GM12878 (cell line): ENCODE results near the gene ERCC3. TPM values are rescaled to one million over a fixed set of nuclear protein-coding genes. Genes with fewer than 3 reads are reported as not detected.

Experiments used
- ATAC-seq: fragments of 200-7000 bp; cut with Tn5 transposase; 3 replicates; pipeline ENCODE4 v1.9.1; 2020; ENCODE audit warnings: mild to moderate bottlenecking, moderate library complexity
- BruUV-seq: library from RNA; stranded (reverse); fragments of 400-500 nt; replicated peaks from 2 replicates; lab custom pipeline; 2021; lab: Mats Ljungman, UMichigan
- CTCF ChIA-PET: fragments of 300-600 bp; sonication (Branson Sonifier 250); formaldehyde crosslinking; extraction: SDS; loops from one replicate; lab custom pipeline; 2021; ENCODE audit warnings: inconsistent platforms; lab: Yijun Ruan, JAX
- POLR2A ChIA-PET: fragments of 350-600 bp; formaldehyde crosslinking; extraction: SDS; loops from one replicate; lab custom pipeline; 2021; ENCODE audit warnings: inconsistent platforms; lab: Charles Lee
- RAD21 ChIA-PET: fragments of 300-600 bp; sonication (Branson Sonifier 250); formaldehyde crosslinking; loops from one replicate; lab custom pipeline; 2023; ENCODE audit warnings: antibody characterized with exemption; ENCODE audit not compliant: unreplicated experiment; lab: Charles Lee
- SMC1A ChIA-PET: fragments of 300-600 bp; sonication (Branson Sonifier 250); formaldehyde crosslinking; loops from one replicate; lab custom pipeline; 2023; ENCODE audit not compliant: unreplicated experiment, uncharacterized antibody; lab: Charles Lee
- DNase-seq: peaks from one replicate; pipeline ENCODE4 v3.0.0-alpha.2; 2011; ENCODE audit warnings: low read depth, low spot score
- FAIRE-seq: peaks from 3 replicates; lab custom pipeline; 2011; peaks lifted over from hg19 to GRCh38; lab: Jason Lieb, UNC
- H2AFZ ChIP-seq: 2 replicates; pipeline ENCODE4 v1.6.0; 2011; ENCODE audit warnings: low read depth, low read length, control low read depth; ENCODE audit not compliant: control insufficient read depth
- H3K27ac ChIP-seq: 2 replicates; pipeline ENCODE4 v1.5.1; 2011; ENCODE audit warnings: control low read depth; ENCODE audit not compliant: control insufficient read depth, insufficient read depth
- H3K27me3 ChIP-seq, 2 experiments: replicated peaks in 1 of 2; 2 replicates each; pipeline versions ENCODE4 v1.6.0 to v1.6.1; 2011; ENCODE audit warnings: low read length in 1 of 2; ENCODE audit not compliant: control insufficient read depth in 2 of 2, insufficient read depth in 2 of 2
- H3K36me3 ChIP-seq, 2 experiments: 2 replicates each; pipeline ENCODE4 v1.5.1; 2011; ENCODE audit warnings: low read length in 1 of 2; ENCODE audit not compliant: control insufficient read depth in 2 of 2, insufficient read depth in 2 of 2
- H3K4me1 ChIP-seq: 2 replicates; pipeline ENCODE4 v1.6.1; 2011; ENCODE audit warnings: mild to moderate bottlenecking, low read length, moderate library complexity, mixed read lengths; ENCODE audit not compliant: control insufficient read depth, insufficient read depth
- H3K4me2 ChIP-seq: 2 replicates; pipeline ENCODE4 v1.6.0; 2011; ENCODE audit warnings: control low read depth; ENCODE audit not compliant: control insufficient read depth, insufficient read depth
- H3K4me3 ChIP-seq: fragments of 200-600 bp; sonication (generic); 2 replicates; pipeline ENCODE4 v1.5.1; 2016
- H3K79me2 ChIP-seq: 2 replicates; pipeline ENCODE4 v1.6.0; 2011; ENCODE audit warnings: low read length; ENCODE audit not compliant: control insufficient read depth, insufficient read depth
- H3K9ac ChIP-seq: 2 replicates; pipeline ENCODE4 v1.8.0; 2011; ENCODE audit warnings: low read length, control low read depth, mixed read lengths; ENCODE audit not compliant: control insufficient read depth, insufficient read depth
- H3K9me3 ChIP-seq: replicated peaks from 3 replicates; pipeline ENCODE4 v1.5.1; 2011; ENCODE audit warnings: mild to moderate bottlenecking, low read length; ENCODE audit not compliant: control insufficient read depth, insufficient read depth
- H4K20me1 ChIP-seq: 2 replicates; pipeline ENCODE4 v1.6.0; 2011; ENCODE audit not compliant: control insufficient read depth, insufficient read depth
- EZH2 ChIP-seq: IDR thresholded peaks from 2 replicates; pipeline ENCODE4 v1.6.1; 2012; ENCODE audit warnings: low read depth, mild to moderate bottlenecking, control low read depth, inconsistent platforms, low read length, borderline replicate concordance; ENCODE audit not compliant: control insufficient read depth
- IKZF2 ChIP-seq, 2 experiments: fragments of 450-650 bp; IDR thresholded peaks; 2 replicates each; pipeline ENCODE4 v1.6.1; 2017; ENCODE audit warnings: mild to moderate bottlenecking in 2 of 2, moderate library complexity in 2 of 2
- KLF5 ChIP-seq: fragments of 450-650 bp; IDR thresholded peaks from 2 replicates; pipeline ENCODE4 v1.6.1; 2014; ENCODE audit warnings: mild to moderate bottlenecking; ENCODE audit not compliant: partially characterized antibody
- LARP7 ChIP-seq: fragments of 450-650 bp; IDR thresholded peaks from 2 replicates; pipeline ENCODE4 v1.6.1; 2017; ENCODE audit warnings: mild to moderate bottlenecking
- MEF2B ChIP-seq: fragments of 450-650 bp; IDR thresholded peaks from 2 replicates; pipeline ENCODE4 v1.6.1; 2018; ENCODE audit warnings: mild to moderate bottlenecking, moderate library complexity; ENCODE audit not compliant: partially characterized antibody, poor library complexity, severe bottlenecking
- MXI1 ChIP-seq: fragments of 150-350 bp; IDR thresholded peaks from 2 replicates; pipeline ENCODE4 v1.6.1; 2011; ENCODE audit warnings: low read depth, mild to moderate bottlenecking, inconsistent platforms, low read length, improper control_type of control experiment
- NFYA ChIP-seq: IDR thresholded peaks from 2 replicates; pipeline ENCODE4 v1.6.1; 2011; ENCODE audit warnings: low read depth, mild to moderate bottlenecking, low read length, improper control_type of control experiment, borderline replicate concordance
- PAX8 ChIP-seq: fragments of 450-650 bp; IDR thresholded peaks from 2 replicates; pipeline ENCODE4 v1.6.1; 2017; ENCODE audit warnings: mild to moderate bottlenecking, moderate library complexity
- POLR2AphosphoS5 ChIP-seq: IDR thresholded peaks from 2 replicates; pipeline ENCODE4 v1.6.1; 2011; ENCODE audit warnings: mild to moderate bottlenecking, low read length, inconsistent platforms
- RCOR1 ChIP-seq: conservative IDR thresholded peaks from 2 replicates; pipeline ENCODE4 v1.6.1; 2012; ENCODE audit warnings: low read depth, low read length, improper control_type of control experiment
- RELA ChIP-seq: fragments of 450-650 bp; IDR thresholded peaks from 2 replicates; pipeline ENCODE4 v1.8.0; 2014; ENCODE audit warnings: borderline replicate concordance; ENCODE audit not compliant: partially characterized antibody
- SPI1 ChIP-seq: IDR thresholded peaks from 2 replicates; pipeline ENCODE4 v1.6.1; 2011; ENCODE audit warnings: low read depth, mild to moderate bottlenecking, low read length, moderate library complexity, borderline replicate concordance; ENCODE audit not compliant: insufficient read depth
- USF1 ChIP-seq: IDR thresholded peaks from 2 replicates; pipeline ENCODE4 v1.6.1; 2011; ENCODE audit warnings: borderline replicate concordance, low read depth, mild to moderate bottlenecking, moderate library complexity, mixed read lengths, low read length; ENCODE audit not compliant: insufficient read depth; ENCODE audit errors: extremely low read length
- ZNF24 ChIP-seq: fragments of 450-650 bp; IDR thresholded peaks from 2 replicates; pipeline ENCODE4 v1.6.1; 2017; ENCODE audit warnings: antibody characterized with exemption, mild to moderate bottlenecking
- ZZZ3 ChIP-seq: IDR thresholded peaks from 2 replicates; pipeline ENCODE4 v1.6.1; 2011; ENCODE audit warnings: low read depth; ENCODE audit not compliant: control insufficient read depth, insufficient read length
- WGBS: methylation state at CpG from one replicate; pipeline ENCODE4 v1.1.6; 2016; ENCODE audit warnings: low lambda C conversion rate; ENCODE audit not compliant: insufficient replicate concordance, insufficient coverage; ENCODE audit errors: missing lambda C conversion rate; 5-methylcytosine and 5-hydroxymethylcytosine counted together
- in situ Hi-C: fragments of 300-500 bp; cut with MboI; formaldehyde crosslinking; loops from 9 replicates; pipeline ENCODE4 v1.14.3; 2018; ENCODE audit warnings: mixed read lengths
- intact Hi-C: fragments of 100-400 bp; cut with micrococcal nuclease; formaldehyde crosslinking; loops from one replicate; pipeline ENCODE4 v1.14.2; 2022; ENCODE audit not compliant: unreplicated experiment
- polyA plus RNA-seq, 11 experiments: library from polyadenylated mRNA; depleted of rRNA in 4 of 11; unstranded in 6 of 11; stranded (reverse) in 5 of 11; fragments of >200 nt; fragmentation: Nextera tagmentation in 4 of 11; fragmentation: Illumina TruSeq in 1 of 11; extraction: Ambion mirVana in 4 of 11; extraction: Trizol in 1 of 11; gene quantifications; 1 replicate in 1 of 11; 2 replicates in 10 of 11; pipeline versions ENCODE4 v1.2.1 to v1.2.3, GENCODE V29; 2011 to 2016; ENCODE audit warnings: inconsistent platforms in 2 of 11, missing spikeins in 2 of 11, low read depth in 1 of 11
- total RNA-seq, 4 experiments: library from RNA; depleted of rRNA in 3 of 4; stranded (reverse); fragments of >200 nt in 3 of 4; fragmentation: Illumina TruSeq in 1 of 4; extraction: Trizol in 1 of 4; gene quantifications; 2 replicates each; pipeline versions ENCODE4 v1.2.1 to v1.2.3, GENCODE V29; 2013 to 2021
- TF ChIP-seq, protein P1 (sequence below): fragments of 450-650 bp; IDR thresholded peaks from 2 replicates; pipeline ENCODE4 v1.6.1; 2016; ENCODE audit warnings: mild to moderate bottlenecking, moderate library complexity, borderline replicate concordance

Gene ERCC3
- total and polyA plus RNA-seq, 10 of the 15 experiments (the other 5 are each of a cell fraction or from before 2014, with no cell fraction given) = 17.1 to 64.8 (median 42.8) TPM

DNA sequence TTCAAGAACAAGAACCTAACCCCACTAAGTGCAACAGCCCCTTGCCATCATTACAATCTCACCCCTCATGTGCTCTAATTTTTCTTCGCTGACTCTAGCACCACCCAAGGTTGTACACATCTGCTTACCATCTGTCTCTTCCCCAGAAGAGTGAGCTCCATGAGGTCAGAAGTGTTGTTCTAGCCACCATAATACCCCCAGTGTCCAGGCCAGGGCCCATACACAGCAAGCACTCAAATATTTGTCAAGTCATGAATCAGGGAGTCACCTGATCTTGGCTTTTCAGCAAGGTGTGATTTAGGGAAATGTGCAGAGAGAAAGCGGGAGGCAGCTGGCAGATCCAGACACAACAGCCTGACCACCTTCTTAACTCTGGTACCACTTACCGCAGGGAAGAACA, 5.7 kb downstream of the ERCC3 start:
- ChIA-PET CTCF (interaction anchor here (0.8 kb wide), 1 partner anchor 220 kb away, joined by 3 read pairs; no protein-coding TSS in a partner anchor), SMC1A (no interaction called here), POLR2A (no interaction called here), RAD21 (no interaction called here)
- no peaks in the 10 kb centered on the region for H3K4me1 ChIP-seq
- H2AFZ ChIP-seq = no peak overlapping the region
- in situ Hi-C loops (no loop called here), intact Hi-C loops (no loop called here)
- peaks cover 10% of the 10 kb centered on the region for H3K79me2 ChIP-seq
- no peak for ATAC-seq
- DNase-seq = no peak
- no TSS peak for BruUV-seq
- no peak for FAIRE-seq
- H3K4me2 ChIP-seq = no peak overlapping the region
- no peak for TF ChIP-seq IKZF2 (IDR thresholded peaks at IDR 0.05)
- TF ChIP-seq USF1 = no peak
- no peak for TF ChIP-seq RELA
- no peak for TF ChIP-seq SPI1
- TF ChIP-seq RCOR1 = no peak
- TF ChIP-seq POLR2AphosphoS5 = no peak
- no peak for TF ChIP-seq LARP7
- no peak for TF ChIP-seq PAX8
- no peak for TF ChIP-seq KLF5
- no peak for TF ChIP-seq MXI1
- TF ChIP-seq ZZZ3 = no peak
- TF ChIP-seq, protein P1, sequence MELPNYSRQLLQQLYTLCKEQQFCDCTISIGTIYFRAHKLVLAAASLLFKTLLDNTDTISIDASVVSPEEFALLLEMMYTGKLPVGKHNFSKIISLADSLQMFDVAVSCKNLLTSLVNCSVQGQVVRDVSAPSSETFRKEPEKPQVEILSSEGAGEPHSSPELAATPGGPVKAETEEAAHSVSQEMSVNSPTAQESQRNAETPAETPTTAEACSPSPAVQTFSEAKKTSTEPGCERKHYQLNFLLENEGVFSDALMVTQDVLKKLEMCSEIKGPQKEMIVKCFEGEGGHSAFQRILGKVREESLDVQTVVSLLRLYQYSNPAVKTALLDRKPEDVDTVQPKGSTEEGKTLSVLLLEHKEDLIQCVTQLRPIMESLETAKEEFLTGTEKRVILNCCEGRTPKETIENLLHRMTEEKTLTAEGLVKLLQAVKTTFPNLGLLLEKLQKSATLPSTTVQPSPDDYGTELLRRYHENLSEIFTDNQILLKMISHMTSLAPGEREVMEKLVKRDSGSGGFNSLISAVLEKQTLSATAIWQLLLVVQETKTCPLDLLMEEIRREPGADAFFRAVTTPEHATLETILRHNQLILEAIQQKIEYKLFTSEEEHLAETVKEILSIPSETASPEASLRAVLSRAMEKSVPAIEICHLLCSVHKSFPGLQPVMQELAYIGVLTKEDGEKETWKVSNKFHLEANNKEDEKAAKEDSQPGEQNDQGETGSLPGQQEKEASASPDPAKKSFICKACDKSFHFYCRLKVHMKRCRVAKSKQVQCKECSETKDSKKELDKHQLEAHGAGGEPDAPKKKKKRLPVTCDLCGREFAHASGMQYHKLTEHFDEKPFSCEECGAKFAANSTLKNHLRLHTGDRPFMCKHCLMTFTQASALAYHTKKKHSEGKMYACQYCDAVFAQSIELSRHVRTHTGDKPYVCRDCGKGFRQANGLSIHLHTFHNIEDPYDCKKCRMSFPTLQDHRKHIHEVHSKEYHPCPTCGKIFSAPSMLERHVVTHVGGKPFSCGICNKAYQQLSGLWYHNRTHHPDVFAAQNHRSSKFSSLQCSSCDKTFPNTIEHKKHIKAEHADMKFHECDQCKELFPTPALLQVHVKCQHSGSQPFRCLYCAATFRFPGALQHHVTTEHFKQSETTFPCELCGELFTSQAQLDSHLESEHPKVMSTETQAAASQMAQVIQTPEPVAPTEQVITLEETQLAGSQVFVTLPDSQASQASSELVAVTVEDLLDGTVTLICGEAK = no peak
- no peak for TF ChIP-seq MEF2B
- TF ChIP-seq NFYA = no peak
- no peak for TF ChIP-seq ZNF24
- TF ChIP-seq EZH2 = no peak
- 96% methylated on average over 3 of the region's 3 CpGs for WGBS
- H3K9ac ChIP-seq = no peak overlapping the region
- H3K27ac ChIP-seq = no peak overlapping the region
- no peak overlapping the region for H3K4me3 ChIP-seq
- H3K9me3 ChIP-seq = peaks cover 3% of the 10 kb centered on the region
- H3K36me3 ChIP-seq = peaks cover 28 to 35% of the 10 kb centered on the region in 2 experiments
- H3K27me3 ChIP-seq = no peaks in the 10 kb centered on the region
- no peaks in the 10 kb centered on the region for H4K20me1 ChIP-seq
